SHP77 treated with DMSO at 0.1 percent for 48 hours (cell line): ENCODE results near the gene TTC28.

Experiments
- DNase-seq: peaks from one replicate; lab custom pipeline; 2025; lab: John Stamatoyannopoulos, UW

The TTC28 gene

GRCh38 chr22:27988704-27989103, 690.9 kb downstream of the TTC28 start:
- DNase-seq, result no peak

GRCh38 chr22:27987557-27987956, 692.1 kb downstream of the TTC28 start:
- DNase-seq, result no peak

GRCh38 chr22:27986937-27987336, 692.7 kb downstream of the TTC28 start:
- no peak for DNase-seq

GRCh38 chr22:27986459-27986858, 693.2 kb downstream of the TTC28 start:
- DNase-seq, result no peak

GRCh38 chr22:27985323-27986275, 694.0 kb downstream of the TTC28 start:
- no peak for DNase-seq

- no peak for DNase-seq
These were observed 694.9 kb downstream of the TTC28 start for GRCh38 chr22:27984723-27985122.

GRCh38 chr22:27984001-27984695, 695.5 kb downstream of the TTC28 start:
- no peak for DNase-seq

- DNase-seq, result no peak
These were observed 696.3 kb downstream of the TTC28 start for GRCh38 chr22:27983361-27983791.

- DNase-seq, result no peak
These were observed 696.9 kb downstream of the TTC28 start for GRCh38 chr22:27982630-27983180.

GRCh38 chr22:27982106-27982505, 697.5 kb downstream of the TTC28 start:
- no peak for DNase-seq

GRCh38 chr22:27980424-27981148, 699.1 kb downstream of the TTC28 start:
- DNase-seq, result no peak

GRCh38 chr22:27978802-27979201, 700.8 kb downstream of the TTC28 start:
- DNase-seq, result no peak

GRCh38 chr22:27978317-27978716, 701.3 kb downstream of the TTC28 start:
- no peak for DNase-seq

GRCh38 chr22:27976586-27976985, 703.1 kb downstream of the TTC28 start:
- DNase-seq, result no peak

GRCh38 chr22:27975381-27976013, 704.1 kb downstream of the TTC28 start:
- DNase-seq, result no peak

- DNase-seq, result no peak
These were observed 705.8 kb downstream of the TTC28 start for GRCh38 chr22:27973846-27974245.

GRCh38 chr22:27972732-27973698, 706.6 kb downstream of the TTC28 start:
- no peak for DNase-seq

GRCh38 chr22:27971926-27972325, 707.7 kb downstream of the TTC28 start:
- DNase-seq, result no peak

GRCh38 chr22:27970596-27971220, 708.9 kb downstream of the TTC28 start:
- no peak for DNase-seq
